PC-9 (cell line): ENCODE measurements around the gene ATP8A1.

Experiments used
- CTCF ChIP-seq: fragments of 200-600 bp; sonication (generic); conservative IDR thresholded peaks from 2 replicates; pipeline ENCODE4 v1.6.1; 2017; ENCODE audit warnings: mixed run types, antibody characterized with exemption, mild to moderate bottlenecking, moderate library complexity
- EZH2 ChIP-seq: fragments of 200-600 bp; sonication (generic); IDR thresholded peaks from 2 replicates; pipeline ENCODE4 v1.8.0; 2017; ENCODE audit warnings: antibody characterized with exemption, low read depth

- no peak for TF ChIP-seq CTCF
- no peak for TF ChIP-seq EZH2
Observed at GRCh38 chr4:42440083-42440482, 216.8 kb downstream of the ATP8A1 start.
